Type B pancreatic cell (in vitro differentiated cells): Measurements from ENCODE around the gene OGFOD3. TPM values are rescaled to one million over a fixed set of nuclear protein-coding genes. Genes with fewer than 3 reads are reported as not detected.

Experiments used
- DNase-seq: peaks from one replicate; pipeline ENCODE4 v3.0.0; 2021; ENCODE audit warnings: mixed read lengths; ENCODE audit not compliant: unreplicated experiment; ENCODE audit errors: extremely low spot score
- H3K27ac Mint-ChIP-seq: 2 replicates; pipeline ENCODE4 v1.8.0; 2021; ENCODE audit warnings: mild to moderate bottlenecking, mixed read lengths
- H3K27me3 Mint-ChIP-seq: 2 replicates; pipeline ENCODE4 v1.8.0; 2021; ENCODE audit warnings: mixed read lengths
- H3K36me3 Mint-ChIP-seq: 2 replicates; pipeline ENCODE4 v1.8.0; 2021; ENCODE audit warnings: mixed read lengths
- H3K4me1 Mint-ChIP-seq: one replicate; pipeline ENCODE4 v1.8.0; 2021; ENCODE audit warnings: mixed read lengths; ENCODE audit not compliant: unreplicated experiment
- H3K4me3 Mint-ChIP-seq: 2 replicates; pipeline ENCODE4 v1.8.0; 2021; ENCODE audit warnings: mild to moderate bottlenecking, mixed read lengths
- H3K9me3 Mint-ChIP-seq: 2 replicates; pipeline ENCODE4 v1.8.0; 2021; ENCODE audit warnings: mixed read lengths
- total RNA-seq: library from RNA; stranded (reverse); gene quantifications from 2 replicates; pipeline ENCODE4 v1.2.1, GENCODE V29; 2021; ENCODE audit warnings: low replicate concordance
- TF ChIP-seq, protein P1 (sequence below): fragments of 200-600 bp; sonication (generic); conservative IDR thresholded peaks from 2 replicates; pipeline ENCODE4 v1.5.0; 2021; ENCODE audit warnings: antibody characterized with exemption, mild to moderate bottlenecking

The OGFOD3 gene
- total RNA-seq, 1 donor from 2014 or later, result 31.6 TPM

DNA sequence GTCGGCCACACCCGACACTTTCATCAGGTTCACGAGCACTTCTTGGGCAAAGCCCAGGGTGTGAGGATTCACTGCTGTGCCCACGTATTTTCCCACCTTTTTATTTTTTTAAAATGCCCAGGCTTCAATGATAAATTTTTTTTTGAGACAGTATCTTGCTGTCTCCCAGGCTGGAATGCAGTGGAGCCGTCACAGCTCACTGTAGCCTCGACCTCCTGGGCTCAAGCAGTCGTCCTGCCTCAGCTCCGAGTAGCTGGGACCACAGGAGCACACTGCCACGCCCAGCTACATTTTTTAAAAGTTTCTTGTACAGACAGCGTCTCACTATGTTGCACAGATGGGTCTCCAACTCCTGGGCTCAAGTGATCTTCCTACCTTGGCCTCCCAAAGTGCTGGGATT is 29.0 kb downstream of the OGFOD3 start:
- no peak for DNase-seq
- no peak overlapping the region for H3K4me3 Mint-ChIP-seq
- no peak overlapping the region for H3K27ac Mint-ChIP-seq

DNA sequence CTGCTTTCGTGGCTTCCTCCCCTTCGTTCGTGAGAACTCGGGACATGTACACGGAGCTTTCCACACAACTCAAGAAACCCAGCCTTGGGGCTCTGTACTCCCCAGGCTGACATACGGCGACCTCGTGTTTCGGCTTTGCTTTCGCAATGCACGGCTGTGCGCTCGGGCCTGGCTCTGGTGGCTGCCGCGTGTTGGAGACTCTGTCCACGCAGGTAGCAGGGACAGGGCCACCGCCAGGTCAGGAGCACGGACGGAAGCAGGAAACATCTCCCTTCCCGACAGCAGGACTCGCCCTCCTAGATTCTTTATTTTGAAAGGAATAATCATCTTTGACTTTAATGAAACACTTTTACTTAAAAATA is 29.5 kb downstream of the OGFOD3 start:
- H3K36me3 Mint-ChIP-seq, result peaks cover 4% of the 10 kb centered on the region
- H3K9me3 Mint-ChIP-seq, result no peaks in the 10 kb centered on the region
- no peak overlapping the region for H3K4me3 Mint-ChIP-seq
- TF ChIP-seq, protein P1, sequence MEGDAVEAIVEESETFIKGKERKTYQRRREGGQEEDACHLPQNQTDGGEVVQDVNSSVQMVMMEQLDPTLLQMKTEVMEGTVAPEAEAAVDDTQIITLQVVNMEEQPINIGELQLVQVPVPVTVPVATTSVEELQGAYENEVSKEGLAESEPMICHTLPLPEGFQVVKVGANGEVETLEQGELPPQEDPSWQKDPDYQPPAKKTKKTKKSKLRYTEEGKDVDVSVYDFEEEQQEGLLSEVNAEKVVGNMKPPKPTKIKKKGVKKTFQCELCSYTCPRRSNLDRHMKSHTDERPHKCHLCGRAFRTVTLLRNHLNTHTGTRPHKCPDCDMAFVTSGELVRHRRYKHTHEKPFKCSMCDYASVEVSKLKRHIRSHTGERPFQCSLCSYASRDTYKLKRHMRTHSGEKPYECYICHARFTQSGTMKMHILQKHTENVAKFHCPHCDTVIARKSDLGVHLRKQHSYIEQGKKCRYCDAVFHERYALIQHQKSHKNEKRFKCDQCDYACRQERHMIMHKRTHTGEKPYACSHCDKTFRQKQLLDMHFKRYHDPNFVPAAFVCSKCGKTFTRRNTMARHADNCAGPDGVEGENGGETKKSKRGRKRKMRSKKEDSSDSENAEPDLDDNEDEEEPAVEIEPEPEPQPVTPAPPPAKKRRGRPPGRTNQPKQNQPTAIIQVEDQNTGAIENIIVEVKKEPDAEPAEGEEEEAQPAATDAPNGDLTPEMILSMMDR, result no peak
- DNase-seq, result no peak
- no peak overlapping the region for H3K27ac Mint-ChIP-seq
- peaks cover 3% of the 10 kb centered on the region for H3K27me3 Mint-ChIP-seq
- peaks cover 6% of the 10 kb centered on the region for H3K4me1 Mint-ChIP-seq

More for the DNA sequence above, 29.0 kb downstream of the OGFOD3 start:
- peaks cover 6% of the 10 kb centered on the region for H3K4me1 Mint-ChIP-seq
- no peaks in the 10 kb centered on the region for H3K9me3 Mint-ChIP-seq
- TF ChIP-seq, protein P1, result no peak
- peaks cover 3% of the 10 kb centered on the region for H3K27me3 Mint-ChIP-seq
- H3K36me3 Mint-ChIP-seq, result peaks cover 4% of the 10 kb centered on the region

DNA sequence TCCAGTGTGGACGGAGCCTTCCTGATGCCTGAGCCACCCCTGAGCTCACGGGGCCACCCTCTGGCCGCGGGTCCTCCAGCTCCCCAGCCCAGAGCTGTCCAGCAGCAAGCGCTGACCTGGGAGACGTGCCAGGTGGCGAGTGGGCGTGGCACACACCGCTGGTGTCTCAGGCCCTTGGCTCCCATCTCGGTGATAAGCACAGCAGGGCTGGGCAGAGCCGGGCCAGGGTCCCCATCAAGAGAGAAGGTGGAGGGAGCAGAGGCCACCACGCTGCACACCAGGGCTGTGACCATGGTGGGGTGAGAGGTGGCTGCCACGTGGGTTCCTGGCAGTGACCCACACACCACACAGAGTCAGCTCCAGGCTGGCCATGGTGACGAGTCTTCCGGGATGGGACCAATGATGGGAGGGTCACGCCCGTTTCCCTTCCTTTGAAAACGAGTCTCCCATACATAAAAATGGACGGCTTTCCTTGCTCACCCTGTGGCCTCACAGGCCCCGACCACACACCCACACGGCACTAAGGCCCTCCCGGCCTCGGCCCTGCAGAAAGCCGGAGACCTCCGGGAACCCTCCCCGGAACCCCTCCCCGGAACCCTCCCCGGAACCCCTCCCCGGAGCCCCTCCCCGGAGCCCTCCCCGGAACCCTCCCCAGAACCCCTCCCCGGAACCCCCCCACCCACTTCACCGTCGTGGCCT is 30.0 kb downstream of the OGFOD3 start:
- H3K4me1 Mint-ChIP-seq, result peaks cover 6% of the 10 kb centered on the region
- TF ChIP-seq, protein P1, result no peak
- H3K27me3 Mint-ChIP-seq, result peaks cover 3% of the 10 kb centered on the region
- no peak overlapping the region for H3K27ac Mint-ChIP-seq
- H3K9me3 Mint-ChIP-seq, result no peaks in the 10 kb centered on the region
- DNase-seq, result no peak
- no peak overlapping the region for H3K4me3 Mint-ChIP-seq
- H3K36me3 Mint-ChIP-seq, result peaks cover 4% of the 10 kb centered on the region

DNA sequence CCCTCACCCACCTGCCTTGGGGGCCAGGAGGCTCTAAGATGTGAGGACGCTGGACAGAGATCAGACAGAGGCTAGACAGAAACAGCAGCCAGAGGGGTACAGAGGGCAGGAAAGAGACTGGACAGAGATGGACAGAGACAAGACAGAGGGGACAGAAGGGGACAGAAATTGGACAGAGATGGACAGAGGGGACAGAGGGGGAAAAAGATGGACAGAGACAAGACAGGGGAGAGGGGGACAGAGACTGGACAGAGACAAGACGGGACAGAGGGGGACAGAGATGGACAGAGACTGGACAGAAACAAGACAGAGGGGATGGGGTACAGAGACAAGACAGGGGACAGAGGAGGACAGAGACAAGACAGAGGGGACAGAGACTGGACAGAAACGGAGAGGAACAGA is 30.7 kb downstream of the OGFOD3 start:
- TF ChIP-seq, protein P1, result no peak
- H3K27me3 Mint-ChIP-seq, result peaks cover 3% of the 10 kb centered on the region
- H3K9me3 Mint-ChIP-seq, result no peaks in the 10 kb centered on the region
- H3K4me3 Mint-ChIP-seq, result no peak overlapping the region
- no peak overlapping the region for H3K27ac Mint-ChIP-seq
- no peak for DNase-seq
- peaks cover 2% of the 10 kb centered on the region for H3K36me3 Mint-ChIP-seq
- H3K4me1 Mint-ChIP-seq, result peaks cover 6% of the 10 kb centered on the region

DNA sequence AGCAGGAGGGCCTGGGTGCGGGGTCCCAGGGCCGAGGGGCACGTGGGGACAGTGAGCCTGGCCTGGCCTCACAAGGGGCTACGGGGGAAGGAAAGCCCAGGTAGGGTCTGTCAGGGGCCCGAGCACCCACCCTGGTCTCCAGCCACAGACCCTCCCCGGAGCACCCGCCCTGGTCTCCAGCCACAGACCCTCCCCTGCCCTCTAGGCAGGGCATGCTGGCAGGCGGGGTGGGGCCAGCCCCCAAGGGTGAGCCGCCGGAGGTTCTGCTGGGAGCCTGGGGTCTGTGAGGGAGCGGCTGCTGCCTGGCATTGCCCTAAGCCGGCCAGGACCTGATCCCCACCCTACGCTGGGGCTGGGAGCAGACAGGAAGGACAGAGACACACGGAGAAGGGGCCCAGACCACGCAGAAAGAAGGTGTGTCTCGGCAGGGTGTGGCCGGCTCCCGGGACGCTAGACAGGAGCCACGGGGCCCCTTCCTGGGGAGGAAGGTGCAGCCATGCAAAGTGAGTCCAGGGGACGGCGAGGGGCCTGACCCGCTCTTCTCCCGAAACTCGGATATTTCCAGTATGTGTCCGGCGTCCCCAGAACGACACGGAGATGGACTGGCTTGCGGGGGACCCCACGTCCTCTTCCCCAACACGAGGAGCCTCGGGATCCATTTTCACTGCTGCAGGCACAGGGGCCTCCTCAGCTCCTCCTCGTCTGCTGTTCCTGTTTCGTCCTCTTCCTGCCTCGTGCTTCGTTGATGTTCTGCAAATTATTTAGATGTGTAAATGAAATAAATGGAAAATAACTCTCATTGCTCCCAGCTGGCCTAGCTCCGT is 31.3 kb downstream of the OGFOD3 start:
- H3K9me3 Mint-ChIP-seq, result no peaks in the 10 kb centered on the region
- no peak overlapping the region for H3K27ac Mint-ChIP-seq
- H3K4me3 Mint-ChIP-seq, result no peak overlapping the region
- H3K27me3 Mint-ChIP-seq, result peaks cover 3% of the 10 kb centered on the region
- no peaks in the 10 kb centered on the region for H3K36me3 Mint-ChIP-seq
- H3K4me1 Mint-ChIP-seq, result peaks cover 6% of the 10 kb centered on the region
- DNase-seq, result no peak
- TF ChIP-seq, protein P1, result no peak
